Effector memory CD4-positive, alpha-beta T cell (primary cell): Measurements from ENCODE around the gene GPR45.

Source experiments
- DNase-seq, 3 donors: peaks; one replicate each; pipeline ENCODE4 v3.0.0-alpha.2; 2020
- H3K27ac ChIP-seq: 2 replicates; pipeline ENCODE4 v1.7.0; 2013; ENCODE audit warnings: mild to moderate bottlenecking, low read length, moderate library complexity; ENCODE audit not compliant: insufficient read depth, poor library complexity, severe bottlenecking
- H3K27me3 ChIP-seq: replicated peaks from 2 replicates; pipeline ENCODE4 v1.7.0; 2013; ENCODE audit warnings: mild to moderate bottlenecking, low read length; ENCODE audit not compliant: insufficient read depth, control insufficient read depth, poor library complexity, severe bottlenecking
- H3K36me3 ChIP-seq: 2 replicates; pipeline ENCODE4 v1.7.0; 2013; ENCODE audit warnings: mild to moderate bottlenecking, low read length, moderate library complexity; ENCODE audit not compliant: control insufficient read depth, insufficient read depth
- H3K4me1 ChIP-seq: 2 replicates; pipeline ENCODE4 v1.7.0; 2013; ENCODE audit warnings: low read length, mild to moderate bottlenecking; ENCODE audit not compliant: control insufficient read depth, insufficient read depth, poor library complexity, severe bottlenecking
- H3K4me3 ChIP-seq: 2 replicates; pipeline ENCODE4 v1.7.0; 2013; ENCODE audit warnings: low read length, low read depth, mild to moderate bottlenecking; ENCODE audit not compliant: insufficient read depth, poor library complexity, severe bottlenecking
- H3K9me3 ChIP-seq: 2 replicates; pipeline ENCODE4 v1.7.0; 2013; ENCODE audit warnings: mild to moderate bottlenecking, low read length, moderate library complexity; ENCODE audit not compliant: control insufficient read depth

GPR45 gene

DNA sequence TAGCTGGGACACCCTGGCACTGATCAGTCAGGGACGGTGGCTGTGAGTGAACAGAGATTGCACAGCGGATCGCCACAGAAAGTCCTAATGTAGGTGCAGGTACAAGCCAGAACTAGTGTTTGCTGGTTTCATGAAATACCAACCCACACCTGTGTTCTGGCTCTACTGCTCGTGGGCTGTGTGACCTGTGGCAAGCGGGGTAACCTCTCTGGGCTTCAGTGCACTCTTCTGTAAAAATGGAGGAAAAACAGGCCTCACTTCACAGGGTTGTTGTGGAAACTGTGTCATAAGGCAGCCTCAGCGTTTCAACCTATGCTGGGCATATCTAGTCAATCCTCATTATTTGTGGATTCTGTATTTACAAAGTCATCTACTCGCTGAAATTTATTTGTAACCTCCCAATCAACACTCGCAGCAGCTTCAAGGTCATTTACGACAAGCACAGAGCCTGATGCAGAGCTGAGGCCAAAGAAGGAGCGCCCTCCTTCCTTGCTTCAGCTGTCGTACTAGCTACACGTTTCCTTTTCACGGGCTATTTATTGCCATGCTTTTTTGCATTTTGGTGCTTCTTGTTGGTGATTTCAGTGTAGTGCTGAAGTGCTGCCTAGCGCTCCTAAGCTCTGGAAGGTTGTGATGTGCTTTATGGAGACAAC is 30.0 kb downstream of the GPR45 start:
- Histone ChIP-seq H3K4me3 (no peak overlapping the region), H3K4me1 (no peaks in the 10 kb centered on the region), H3K27me3 (no peaks in the 10 kb centered on the region), H3K36me3 (peaks cover 68% of the 10 kb centered on the region), H3K27ac (no peak overlapping the region), H3K9me3 (no peaks in the 10 kb centered on the region)
- DNase-seq: no peak

DNA sequence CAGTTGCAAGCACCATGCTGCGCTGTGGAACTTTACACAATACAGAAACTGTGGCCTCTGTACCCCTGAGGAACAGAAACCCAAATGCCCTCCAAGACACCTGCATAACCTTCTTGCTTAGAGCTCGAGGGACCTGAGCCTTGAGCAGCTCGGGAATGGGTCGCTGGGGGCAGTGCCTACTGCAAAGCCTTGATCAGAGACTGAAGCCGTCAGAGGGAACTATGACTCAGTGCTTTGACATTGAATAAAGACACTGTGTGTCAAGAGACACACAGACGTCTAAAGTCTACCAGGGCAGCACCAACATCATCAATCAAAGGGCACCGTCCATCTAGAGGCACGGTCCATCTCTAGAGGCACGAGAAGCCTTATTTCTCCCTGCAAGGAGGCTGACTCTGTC is 30.6 kb downstream of the GPR45 start:
- DNase-seq: no peak
- Histone ChIP-seq H3K9me3 (no peaks in the 10 kb centered on the region), H3K27ac (no peak overlapping the region), H3K27me3 (no peaks in the 10 kb centered on the region), H3K36me3 (peaks cover 67% of the 10 kb centered on the region), H3K4me3 (no peak overlapping the region), H3K4me1 (no peaks in the 10 kb centered on the region)

DNA sequence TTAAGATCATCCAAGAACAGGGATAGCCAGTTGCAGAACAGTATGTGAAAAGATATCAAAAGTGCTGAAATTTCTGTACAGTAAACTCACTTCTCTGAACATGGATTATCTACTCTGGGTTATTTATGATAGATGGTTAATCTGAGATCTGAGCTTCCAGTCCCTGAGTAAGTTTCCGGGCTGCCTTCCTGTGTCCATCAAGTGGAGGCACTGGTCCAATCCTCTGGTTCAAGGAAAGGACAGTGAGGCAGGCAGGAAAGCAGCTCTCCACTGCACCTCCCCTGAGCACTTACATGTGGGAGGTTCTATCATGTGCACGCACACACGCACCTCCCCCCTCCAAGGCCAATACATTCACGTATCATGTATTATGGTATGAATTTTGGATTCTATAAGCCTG is 32.5 kb downstream of the GPR45 start:
- Histone ChIP-seq H3K27ac (no peak overlapping the region), H3K27me3 (no peaks in the 10 kb centered on the region), H3K36me3 (peaks cover 64% of the 10 kb centered on the region), H3K4me3 (no peak overlapping the region), H3K4me1 (no peaks in the 10 kb centered on the region), H3K9me3 (no peaks in the 10 kb centered on the region)
- no peak for DNase-seq

DNA sequence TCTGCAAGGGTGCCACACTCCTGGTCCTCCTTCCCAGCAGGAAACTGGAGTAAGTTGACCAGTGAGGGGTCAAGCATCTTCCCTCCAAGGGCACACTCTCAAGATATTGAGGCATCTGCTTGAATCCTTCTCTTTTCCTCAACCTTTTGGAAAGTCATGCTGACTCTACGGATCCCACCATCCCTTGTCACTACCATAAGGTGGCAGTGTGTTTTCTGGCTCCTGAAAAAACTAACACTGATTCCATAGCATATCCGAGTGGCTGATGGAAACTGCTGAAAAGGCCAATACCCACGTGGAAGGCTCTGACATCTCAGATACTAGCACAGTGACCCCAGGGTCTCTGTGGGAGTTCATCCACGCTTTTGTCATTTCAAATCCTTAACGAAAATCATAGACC is 37.1 kb downstream of the GPR45 start:
- DNase-seq: no peak
- Histone ChIP-seq H3K9me3 (no peaks in the 10 kb centered on the region), H3K4me1 (no peaks in the 10 kb centered on the region), H3K27me3 (no peaks in the 10 kb centered on the region), H3K4me3 (no peak overlapping the region), H3K36me3 (peaks cover 63% of the 10 kb centered on the region), H3K27ac (no peak overlapping the region)

DNA sequence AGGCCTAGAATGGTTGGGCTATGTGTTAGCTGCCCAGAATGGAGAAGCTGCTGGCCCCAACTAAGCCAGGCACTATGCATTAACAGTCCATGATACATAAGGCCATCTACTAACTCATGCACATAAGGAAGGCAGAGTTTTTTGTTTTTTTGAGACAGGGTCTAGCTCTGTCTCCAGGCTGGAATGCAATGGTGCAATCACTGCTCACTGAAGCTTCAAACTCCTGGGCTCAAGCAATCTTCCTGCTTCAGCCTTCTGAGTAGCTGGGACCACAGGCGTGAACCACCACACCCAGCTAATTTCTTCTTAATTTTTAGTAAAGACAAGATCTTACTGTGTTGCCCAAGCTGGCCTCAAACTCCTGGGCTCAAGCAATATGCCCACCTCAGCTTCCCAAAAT is 37.6 kb downstream of the GPR45 start:
- Histone ChIP-seq H3K36me3 (peaks cover 64% of the 10 kb centered on the region), H3K4me1 (no peaks in the 10 kb centered on the region), H3K9me3 (no peaks in the 10 kb centered on the region), H3K27me3 (no peaks in the 10 kb centered on the region), H3K4me3 (no peak overlapping the region), H3K27ac (no peak overlapping the region)
- DNase-seq: no peak

DNA sequence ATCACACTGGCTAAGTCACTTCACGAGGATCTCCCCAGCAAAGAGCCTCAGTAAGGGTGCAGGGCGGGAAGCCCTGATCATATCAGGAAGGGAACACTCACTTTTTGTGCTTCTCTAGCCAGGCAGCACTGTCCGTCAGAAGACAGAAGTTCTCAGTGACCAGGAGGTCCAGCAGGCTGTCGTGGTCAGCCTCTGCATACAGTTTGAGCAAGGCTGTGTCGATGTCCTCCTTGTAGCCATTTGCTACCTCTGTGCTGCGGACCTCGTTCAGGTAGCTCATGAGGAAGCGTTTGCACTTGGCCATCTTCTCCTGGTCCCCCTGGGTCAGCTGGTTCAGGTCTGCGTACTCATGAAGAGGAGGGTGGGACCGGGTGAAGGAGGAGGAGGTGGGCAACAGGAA is 38.7 kb downstream of the GPR45 start:
- no peak for DNase-seq
- H3K4me3 ChIP-seq: no peak overlapping the region
- H3K27me3 ChIP-seq: no peaks in the 10 kb centered on the region
- no peaks in the 10 kb centered on the region for H3K4me1 ChIP-seq
- H3K9me3 ChIP-seq: no peaks in the 10 kb centered on the region
- peaks cover 65% of the 10 kb centered on the region for H3K36me3 ChIP-seq
- no peak overlapping the region for H3K27ac ChIP-seq

DNA sequence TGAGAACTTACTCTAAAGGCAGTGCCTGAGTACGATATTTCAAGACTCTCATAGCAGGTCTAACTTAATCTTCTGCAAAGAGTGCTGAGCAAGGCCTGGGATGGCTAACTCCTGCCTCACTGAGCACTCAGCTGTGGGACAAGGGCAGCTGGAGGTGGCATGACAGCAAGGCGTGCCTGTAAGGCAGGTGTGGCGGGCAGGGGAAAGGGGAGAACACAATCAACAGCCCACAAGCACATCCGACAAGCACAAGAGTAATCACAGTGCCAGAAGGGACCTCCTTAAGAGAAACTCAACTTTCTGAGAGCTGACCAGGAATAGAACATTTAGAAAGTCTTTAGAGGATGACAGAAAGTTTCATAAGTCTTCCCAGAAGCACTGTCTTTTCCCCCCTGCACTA is 42.0 kb downstream of the GPR45 start:
- H3K27me3 ChIP-seq: no peaks in the 10 kb centered on the region
- no peaks in the 10 kb centered on the region for H3K9me3 ChIP-seq
- H3K4me1 ChIP-seq: no peaks in the 10 kb centered on the region
- no peak for DNase-seq
- peaks cover 68% of the 10 kb centered on the region for H3K36me3 ChIP-seq
- no peak overlapping the region for H3K27ac ChIP-seq
- no peak overlapping the region for H3K4me3 ChIP-seq

DNA sequence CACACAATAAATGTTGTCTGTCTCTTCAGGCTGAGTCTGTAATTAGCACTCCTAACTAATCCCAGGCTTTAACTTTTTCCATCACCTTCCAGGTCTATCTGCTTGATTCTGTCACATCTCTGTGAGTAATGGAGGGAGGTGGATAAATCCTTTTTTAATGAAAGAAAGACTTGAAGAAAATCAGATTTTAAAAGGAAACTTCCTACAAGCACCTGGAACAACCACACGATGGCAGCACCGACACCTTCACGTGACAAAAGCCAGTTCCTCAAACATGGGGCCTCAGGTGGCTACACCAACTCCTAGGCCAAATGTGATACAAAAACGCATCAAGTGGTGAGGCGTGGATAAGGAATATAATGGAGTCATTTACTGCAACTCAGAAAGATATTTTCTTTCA is 46.1 kb downstream of the GPR45 start:
- no peak for DNase-seq
- H3K27me3 ChIP-seq: no peaks in the 10 kb centered on the region
- H3K36me3 ChIP-seq: peaks cover 53% of the 10 kb centered on the region
- H3K9me3 ChIP-seq: no peaks in the 10 kb centered on the region
- no peak overlapping the region for H3K4me3 ChIP-seq
- H3K4me1 ChIP-seq: no peaks in the 10 kb centered on the region
- H3K27ac ChIP-seq: no peak overlapping the region

DNA sequence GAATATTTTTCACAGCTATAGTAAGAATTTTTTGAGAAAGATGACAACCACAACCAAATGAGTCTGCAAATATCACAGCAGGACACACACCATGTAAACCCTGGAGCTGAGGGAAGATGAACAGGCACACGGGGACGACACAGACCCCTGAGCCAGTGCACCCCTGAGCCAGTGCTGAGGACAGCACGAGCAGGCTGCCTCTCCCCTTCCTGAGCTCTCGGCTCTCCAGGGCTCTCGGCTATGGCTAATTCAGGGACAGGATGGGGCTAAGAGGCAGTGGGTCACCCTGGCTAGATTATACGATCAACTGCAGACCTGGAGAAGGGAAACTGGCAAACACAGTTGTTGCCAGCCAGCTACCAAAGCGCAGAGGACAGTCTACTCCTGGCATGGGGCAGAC is 46.6 kb downstream of the GPR45 start:
- no peak for DNase-seq
- Histone ChIP-seq H3K4me1 (no peaks in the 10 kb centered on the region), H3K9me3 (no peaks in the 10 kb centered on the region), H3K4me3 (no peak overlapping the region), H3K36me3 (peaks cover 49% of the 10 kb centered on the region), H3K27ac (no peak overlapping the region), H3K27me3 (no peaks in the 10 kb centered on the region)

DNA sequence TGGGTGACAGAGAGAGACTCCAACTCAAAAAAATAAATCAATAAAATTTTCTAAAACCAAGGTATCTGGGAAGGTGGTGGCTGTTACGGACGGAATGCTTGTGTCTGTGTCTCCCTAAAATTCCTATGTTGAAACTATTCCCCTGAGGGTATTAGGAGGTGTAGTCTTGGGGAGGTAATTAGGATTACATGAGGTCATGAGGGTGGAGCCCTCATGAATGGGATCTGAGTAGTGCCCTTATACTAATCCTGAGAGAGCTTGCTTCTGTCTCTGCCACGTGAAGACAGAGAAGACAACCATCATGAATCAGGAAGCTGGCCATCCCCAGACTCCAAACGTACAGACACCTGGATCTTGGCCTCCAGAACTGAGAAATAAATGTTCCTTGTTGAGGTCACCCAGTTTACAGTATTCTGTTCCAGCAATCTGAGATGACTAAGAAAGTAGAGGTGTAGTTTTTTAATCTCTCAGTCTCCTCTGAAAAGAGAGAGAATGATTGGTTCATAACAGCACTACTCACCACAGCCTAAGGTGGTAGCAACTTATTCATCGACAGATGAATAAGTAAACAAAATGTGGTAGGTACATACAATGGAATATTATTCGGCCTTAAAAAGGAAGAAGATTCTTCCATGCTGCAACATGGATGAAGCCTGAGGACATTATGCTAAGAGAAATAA is 49.6 kb downstream of the GPR45 start:
- no peaks in the 10 kb centered on the region for H3K9me3 ChIP-seq
- no peaks in the 10 kb centered on the region for H3K27me3 ChIP-seq
- no peak for DNase-seq
- H3K36me3 ChIP-seq: peaks cover 39% of the 10 kb centered on the region
- no peak overlapping the region for H3K27ac ChIP-seq
- no peaks in the 10 kb centered on the region for H3K4me1 ChIP-seq
- no peak overlapping the region for H3K4me3 ChIP-seq
